Glomerular visceral epithelial cell (primary cell): ENCODE results near the gene GPR151.
"Not testable (repeated sequence)": the region's sequence is repeated elsewhere in the genome, so short reads cannot be mapped to it uniquely, and the experiment has no call there.

ENCODE experiments used
- DNase-seq: peaks from one replicate; pipeline ENCODE4 v3.0.0-alpha.2; 2016; ENCODE audit errors: extremely low spot score

GPR151 gene

DNA sequence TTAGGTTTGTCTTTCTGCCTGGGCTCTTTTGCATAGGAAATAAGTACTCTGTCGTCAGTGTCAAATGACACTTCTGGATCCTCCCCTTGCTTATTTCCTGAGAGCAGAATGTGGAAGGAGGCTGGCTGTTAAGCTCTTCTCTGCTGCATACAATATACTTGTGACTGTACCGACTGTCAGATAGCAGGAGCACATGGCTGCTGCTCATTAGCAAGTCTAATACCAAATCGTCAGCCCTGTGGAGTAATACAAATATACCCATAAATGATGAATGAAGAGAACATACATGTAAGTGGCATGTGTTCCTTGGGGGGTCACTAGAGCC lies at the start of gene GPR151:
Gene GPR151, minus strand, starts transcription at position 40 of the 325 bp plus-strand sequence. CDS start 77 bp downstream, outside the sequence.
- DNase-seq = no peak

DNA sequence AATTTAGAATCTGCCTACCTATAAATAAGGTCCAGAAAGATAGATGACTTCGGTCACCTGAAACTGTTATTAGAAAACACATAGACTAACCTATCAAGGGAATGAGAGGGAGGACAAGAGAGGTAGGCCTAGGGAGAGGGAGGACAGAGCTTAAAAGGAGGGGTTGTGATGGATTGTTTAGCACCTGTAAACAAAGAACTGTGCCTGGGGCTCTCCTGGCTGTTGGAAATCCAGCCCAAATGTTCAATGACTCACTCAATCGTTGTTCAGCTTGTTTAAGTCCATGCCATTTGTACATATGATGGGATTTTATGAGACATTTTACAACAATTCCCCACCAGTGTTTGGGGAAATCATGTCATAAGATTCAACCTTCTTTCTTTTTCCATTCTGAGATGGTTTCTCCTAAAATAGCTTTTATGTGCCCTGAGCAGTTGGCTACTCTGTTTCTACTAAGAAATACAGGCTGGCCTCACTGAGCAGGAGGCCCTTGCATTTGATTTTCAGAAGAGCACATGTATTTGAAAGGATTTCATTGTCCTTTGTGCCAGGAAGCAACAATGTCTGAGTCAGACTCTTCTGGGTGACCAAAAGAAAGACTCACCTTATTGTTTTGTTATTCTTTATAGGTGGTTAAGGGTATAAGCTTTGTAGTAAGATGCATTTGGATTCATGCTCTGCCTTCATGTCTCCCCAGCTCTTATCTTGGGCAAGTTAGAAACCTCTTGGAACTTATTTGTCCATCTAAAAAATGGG lies 48.2 kb upstream of the GPR151 start:
- no peak for DNase-seq

DNA sequence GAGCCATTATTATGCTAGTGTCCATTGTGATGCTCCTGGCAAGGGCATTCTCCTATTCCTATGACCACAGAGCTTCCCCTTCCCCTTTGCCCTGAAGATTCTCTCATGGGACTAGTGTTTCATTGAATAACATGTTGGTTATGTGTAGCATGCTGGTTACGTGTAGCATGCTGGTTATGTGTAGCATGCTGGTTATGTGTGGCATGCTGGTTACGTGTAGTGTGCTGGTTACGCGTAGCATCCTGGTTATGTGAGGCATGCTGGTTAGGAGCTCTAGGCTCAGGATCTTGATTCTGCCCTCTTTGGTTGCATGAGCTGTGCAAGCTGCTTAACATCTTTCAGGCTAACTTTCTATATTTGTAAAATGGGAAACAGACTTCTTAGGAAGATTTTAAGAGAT lies 46.5 kb upstream of the GPR151 start:
- no peak for DNase-seq

DNA sequence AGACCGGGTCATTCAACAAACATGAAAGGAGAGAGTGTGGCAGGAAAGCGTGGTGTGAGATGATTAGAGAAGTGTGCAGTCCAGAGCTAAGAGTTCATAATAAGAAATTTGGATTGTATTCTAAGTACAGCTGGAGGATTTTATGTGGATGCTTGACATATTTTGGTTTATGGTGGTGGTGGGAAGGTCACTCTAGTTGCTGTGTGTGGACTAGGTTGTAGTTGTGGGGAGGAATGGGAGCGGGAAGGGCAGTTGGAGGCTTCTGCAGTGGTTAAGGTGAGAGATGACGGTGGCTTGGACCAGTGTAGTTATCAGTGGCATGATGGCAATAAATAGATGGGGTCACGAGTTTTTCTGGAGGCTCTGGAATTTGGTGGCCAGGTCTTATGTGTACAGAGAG lies 45.7 kb upstream of the GPR151 start:
- no peak for DNase-seq

DNA sequence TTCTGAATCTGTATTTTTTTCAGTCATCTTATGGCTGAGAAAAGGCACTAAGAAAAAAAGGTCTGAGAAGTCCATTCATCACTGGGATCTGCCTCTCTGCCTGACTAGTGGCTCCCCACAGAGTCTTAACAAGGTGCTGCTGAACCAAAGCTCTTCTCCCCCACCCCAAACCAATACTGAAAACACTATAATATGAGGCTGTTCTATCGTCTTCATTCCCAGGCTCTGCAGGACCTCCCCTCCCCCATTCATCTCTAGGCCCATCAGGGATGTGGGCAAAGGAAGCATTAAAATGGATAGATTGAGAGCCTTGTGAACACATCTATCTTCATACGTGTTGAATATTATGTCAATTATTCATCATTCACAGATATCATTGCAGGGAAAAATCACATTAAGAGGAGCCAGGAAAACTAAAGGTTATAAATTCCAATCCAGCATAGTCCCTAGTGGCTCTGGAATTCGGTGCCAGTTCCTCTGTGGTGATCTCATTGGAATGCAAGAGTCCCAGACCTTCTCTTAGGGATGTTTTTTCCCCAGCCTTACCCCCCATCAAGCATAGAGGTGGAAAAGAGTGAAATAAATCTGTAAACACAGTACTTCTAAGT lies 44.3 kb upstream of the GPR151 start:
- peak; percentile 75 for DNase-seq

DNA sequence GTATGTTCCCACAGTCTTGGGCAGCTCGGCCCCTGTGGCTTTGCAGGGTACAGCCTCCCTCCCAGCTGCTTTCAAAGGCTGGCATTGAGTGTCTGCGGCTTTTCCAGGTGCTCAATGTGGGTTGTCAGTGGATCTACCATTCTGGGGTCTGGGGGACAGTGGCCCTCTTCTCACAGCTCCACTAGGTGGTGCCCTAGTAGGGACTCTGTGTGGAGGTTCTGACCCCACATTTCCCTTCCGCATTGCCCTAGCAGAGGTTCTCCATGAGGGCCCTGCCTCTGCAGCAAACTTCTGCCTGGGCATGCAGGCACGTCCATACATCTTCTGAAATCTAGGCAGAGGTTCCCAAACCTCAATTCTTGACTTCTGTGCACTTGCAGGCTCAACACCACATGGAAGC lies 40.9 kb upstream of the GPR151 start:
- DNase-seq = not testable (repeated sequence)

DNA sequence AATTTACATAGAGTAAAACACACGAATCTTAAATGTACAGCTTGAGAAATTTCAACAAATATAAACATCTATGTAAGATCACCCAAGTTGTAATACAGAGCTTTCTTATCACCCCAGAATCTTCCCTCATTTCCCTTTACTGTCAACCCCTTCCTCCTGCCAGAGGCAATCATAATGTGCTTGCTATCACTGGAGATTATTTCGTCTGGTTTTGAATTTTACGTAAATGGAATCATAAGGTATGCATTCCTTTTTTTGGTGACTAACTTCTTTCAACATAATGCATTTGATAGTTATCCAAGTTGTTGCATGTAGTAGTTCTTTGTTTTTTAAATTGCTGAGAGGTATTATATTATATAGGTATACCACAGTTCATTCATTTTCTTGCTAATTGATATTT lies 37.5 kb upstream of the GPR151 start:
- no peak for DNase-seq

DNA sequence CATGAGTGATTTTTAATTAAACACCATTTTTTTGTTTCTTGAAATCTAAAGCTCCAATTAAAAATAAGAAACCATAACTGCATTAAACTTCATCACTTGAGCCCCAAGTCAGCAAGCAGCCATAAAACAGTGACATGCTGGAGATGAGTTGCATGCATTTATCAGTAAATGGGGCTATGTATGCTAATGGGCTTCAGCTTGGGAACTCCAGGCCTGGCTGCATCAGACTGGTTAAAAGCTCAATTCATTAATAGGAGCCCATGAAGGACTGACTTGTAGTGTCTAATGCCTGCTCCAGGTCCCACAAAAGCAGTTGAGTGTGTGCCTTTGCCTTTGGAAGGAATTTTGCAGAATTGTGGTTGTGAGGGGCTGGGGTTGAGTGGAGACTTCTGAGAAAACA lies 33.6 kb upstream of the GPR151 start:
- no peak for DNase-seq

DNA sequence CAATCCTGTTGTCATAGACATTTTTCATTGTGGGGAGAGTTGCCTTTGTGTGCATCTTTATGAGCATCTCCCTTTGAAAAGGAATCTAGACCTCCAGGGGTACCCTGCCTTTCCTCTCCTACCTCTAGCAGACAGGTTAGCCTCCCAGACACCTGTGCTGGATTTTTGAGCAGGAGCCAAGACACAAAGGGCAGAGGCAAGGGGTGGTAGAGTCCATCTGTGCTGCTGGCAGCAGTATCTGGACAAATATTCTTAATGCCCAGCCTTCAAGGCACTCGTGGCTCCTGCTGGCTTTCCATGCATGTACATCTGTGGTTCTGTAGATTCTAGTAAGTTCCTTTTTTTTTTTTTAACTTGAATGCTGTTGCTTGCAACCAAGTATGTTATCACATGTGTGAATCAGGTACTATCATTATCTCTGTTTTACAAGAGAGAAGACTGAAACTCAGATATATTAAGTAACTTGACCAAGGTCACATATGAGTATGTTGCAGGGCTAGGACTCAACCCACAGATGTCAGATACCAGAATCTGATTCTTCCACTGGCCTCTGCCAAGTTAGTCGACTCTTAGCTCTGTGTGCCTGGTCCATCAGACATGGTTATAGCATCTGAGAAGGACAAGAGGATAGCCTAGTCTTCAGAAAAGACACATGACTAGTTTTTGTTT lies 32.9 kb upstream of the GPR151 start:
- DNase-seq = no peak

DNA sequence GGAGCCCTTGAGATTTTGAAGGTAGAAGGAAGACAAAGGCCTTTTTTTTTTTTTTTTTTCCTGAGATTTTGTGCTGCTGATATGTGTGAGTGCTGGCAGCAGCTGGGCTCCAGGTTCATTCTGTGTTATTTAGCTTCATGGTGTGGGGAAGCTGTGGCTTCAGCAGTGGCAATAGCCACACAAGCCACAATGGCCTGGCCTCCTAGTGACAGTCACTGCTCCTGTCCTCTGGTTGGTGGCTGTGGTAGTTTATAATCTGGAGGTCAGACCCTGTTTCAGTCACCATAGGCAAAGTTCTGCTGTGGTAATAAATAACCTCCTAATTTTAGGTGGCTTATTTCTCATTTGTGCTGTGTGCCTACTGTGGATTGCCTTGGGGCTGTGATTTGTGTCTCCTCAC lies 28.2 kb upstream of the GPR151 start:
- no peak for DNase-seq

DNA sequence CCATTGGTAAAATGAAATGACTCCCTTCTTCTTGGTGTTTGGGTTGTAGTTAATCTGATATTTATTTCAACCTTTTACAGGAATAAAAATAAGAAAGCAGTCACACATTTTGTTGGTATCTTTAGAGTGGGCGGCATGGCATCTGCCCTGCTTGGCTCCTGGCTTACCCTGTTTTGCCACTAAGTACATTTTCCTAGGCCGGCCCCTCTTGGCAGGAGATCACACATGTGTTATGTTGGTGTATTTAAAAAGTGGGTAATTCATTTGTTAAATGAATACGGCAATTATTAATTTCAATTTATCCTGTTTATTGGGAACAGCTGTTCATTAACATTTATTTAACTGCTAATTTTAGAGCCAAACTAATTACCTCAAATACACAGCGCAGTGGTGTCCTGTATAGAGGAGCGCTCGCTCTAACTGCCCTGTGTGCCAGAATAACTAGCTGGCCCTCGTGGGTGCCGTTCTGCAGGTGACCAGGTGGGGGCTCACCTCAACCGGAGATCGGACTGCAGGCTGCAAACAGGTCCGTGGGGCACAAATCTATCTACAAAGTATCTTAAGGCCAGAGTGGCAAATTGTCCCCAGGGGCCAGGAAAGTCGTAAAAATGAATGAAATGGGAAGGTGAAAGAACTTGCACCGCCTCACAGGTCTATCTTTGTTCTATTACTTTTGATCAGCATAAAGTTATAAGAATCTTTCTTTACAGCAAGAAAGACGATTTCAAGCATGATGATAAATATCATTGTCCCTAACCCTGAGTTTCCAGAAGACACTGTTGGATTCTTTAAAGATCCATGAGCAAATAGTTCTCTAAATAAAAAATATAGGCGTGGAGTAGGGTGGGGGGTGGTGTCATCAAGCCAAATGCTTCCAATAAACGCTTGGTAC lies 26.2 kb upstream of the GPR151 start:
- DNase-seq = peak; percentile 70

DNA sequence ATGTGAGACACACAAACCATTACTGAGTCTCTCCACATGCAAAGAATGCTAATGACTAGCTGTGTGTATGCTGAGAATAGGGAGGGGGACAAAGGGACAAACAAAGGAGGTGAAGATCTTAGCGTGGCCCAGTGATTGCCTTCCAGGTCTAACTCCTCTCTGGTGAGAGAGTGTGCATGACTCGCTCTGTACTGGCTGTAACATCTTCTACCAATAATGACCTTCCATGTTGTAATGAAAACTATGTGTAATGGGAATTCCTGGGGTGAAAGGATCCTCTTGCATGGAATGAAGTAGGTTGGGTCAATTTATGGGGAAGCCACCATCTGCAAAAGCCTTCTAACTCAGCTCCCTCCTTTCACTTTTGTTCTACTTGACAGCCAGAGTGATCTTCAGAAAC lies 24.4 kb upstream of the GPR151 start:
- DNase-seq = no peak

DNA sequence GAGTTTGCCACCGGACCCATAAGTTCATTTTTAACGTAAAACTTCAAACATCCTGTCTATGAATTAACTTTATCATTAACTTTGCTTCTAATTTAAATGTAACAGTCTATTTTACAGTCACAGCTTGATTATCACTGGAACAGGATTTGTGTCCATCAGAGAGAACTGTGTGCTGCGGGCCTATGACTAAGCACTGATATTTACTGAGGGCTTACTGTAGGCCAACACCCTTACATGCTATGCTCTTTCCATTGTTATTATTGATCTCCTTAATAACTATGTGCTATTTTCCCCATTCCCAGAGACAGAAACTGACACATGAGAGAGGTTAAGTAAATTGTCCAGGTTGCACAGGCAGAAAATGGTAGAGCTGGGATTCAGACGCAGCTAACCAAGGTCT lies 24.0 kb upstream of the GPR151 start:
- DNase-seq = no peak

DNA sequence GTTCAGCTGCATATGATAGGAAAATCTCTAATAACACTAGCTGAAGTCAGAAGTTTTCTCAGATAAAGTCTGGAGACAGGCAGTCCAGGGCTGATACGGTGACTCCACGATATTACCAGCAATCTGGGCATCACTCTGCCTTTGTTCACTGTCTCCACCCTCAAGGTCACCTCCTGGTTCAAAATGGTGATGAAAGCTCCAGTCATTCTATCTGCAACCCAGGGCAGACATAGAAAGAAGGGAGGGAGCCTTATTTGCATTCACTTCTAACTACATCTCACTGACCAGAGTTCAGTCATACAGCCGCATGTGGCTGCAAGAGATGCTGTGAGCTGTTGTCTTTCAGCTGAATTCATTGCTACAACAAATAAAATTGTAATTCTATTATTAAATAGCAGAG lies 22.4 kb upstream of the GPR151 start:
- no peak for DNase-seq

DNA sequence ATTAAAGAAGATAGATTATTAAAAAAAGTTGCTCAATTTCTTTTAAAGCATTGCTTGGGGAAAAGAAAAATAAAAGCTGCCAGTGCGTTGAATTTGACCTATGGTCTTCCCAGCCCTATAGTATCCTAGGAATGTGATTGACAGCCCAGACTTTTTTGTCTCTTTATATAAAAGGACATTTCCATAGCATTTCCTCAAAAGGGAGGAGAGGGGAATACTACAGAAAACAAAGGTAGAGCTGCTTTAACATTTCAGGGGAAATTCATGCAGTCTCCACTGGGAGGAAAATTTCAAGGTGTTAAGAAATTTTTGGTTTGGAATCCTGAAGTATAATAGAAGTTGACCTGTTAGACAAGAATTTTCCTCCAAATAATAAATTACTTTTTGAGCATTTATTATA lies 17.9 kb upstream of the GPR151 start:
- no peak for DNase-seq

DNA sequence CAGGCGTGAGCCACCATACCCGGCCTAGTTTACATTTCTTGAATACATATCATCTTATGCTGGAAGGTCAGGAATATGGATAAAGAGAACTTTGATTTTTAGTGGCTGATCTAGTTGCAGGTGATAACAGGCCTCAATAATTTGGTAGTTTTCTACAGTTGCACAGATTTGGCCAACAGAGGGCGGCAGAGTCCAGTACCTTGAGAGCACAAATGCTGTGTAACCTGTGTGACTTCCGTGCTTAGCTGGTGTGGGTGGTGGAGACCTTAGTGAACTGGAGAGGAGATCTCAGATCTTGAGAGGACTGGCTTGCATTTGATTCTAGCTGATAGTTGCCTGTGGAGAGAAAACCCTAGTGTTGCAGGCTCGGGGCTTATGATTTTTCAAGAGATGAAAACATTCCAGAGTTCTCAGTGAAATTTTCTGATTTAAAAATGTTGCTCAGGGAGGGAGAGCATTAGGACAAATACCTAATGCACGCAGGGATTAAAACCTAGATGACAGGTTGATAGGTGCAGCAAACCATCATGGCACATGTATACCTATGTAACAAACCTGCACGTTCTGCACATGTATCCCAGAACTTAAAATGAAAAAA lies 17.4 kb upstream of the GPR151 start:
- peak; percentile 74 for DNase-seq

DNA sequence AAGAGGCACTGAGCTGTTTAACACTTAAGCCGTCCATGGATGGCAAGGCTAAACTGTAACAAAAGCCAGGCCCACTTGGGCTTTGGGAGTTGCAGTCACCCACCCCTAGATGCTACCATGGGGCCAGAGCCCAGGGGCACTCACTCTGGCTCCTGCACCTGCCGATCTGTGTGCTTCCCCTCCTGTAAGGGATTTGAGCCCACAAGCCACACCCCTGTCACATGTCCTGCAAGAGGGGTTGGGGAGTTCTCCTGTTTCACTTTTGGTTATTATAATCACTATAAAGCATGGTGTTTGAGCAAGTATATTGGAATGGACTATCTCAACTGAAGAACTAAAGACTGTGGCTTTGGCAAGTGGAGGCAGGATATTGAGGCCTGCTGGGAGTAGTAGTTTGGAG lies 14.0 kb upstream of the GPR151 start:
- no peak for DNase-seq

DNA sequence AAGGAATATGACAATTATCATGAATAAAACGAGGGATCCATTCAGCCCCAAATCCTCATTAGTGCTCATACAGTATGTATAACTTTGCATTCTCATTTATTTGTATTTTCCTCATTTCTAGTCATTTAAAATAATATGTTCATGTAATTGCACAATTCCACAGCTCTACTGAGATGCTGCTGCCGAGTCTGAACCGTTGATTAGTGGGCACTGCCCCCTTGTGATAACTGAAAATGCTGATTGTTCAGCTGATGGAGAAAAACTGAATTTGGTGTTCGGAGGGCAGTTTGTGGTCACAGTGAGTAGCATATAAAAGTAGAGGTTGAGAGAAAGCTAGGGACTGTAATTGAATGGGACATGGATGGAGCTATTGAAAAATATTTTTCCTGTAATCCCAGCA lies 12.2 kb upstream of the GPR151 start:
- DNase-seq = no peak

DNA sequence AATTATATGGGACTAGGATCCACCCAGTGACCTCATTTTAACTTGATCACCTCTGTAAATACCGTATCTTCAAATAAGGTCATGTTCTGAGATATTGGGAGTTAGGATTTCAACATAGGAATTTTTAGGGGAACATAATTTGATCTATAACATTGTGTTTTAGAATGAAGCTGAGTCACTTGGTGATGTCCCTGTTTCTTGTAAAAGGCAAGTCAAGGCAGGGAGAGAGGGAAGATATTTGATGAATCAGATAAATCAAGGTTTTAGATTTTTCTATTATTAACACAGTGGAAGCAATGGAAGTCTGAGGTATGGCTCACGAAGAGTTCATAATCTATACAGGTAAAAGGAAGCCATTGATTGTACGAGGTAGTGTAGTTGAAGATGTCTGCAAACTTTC lies 11.8 kb upstream of the GPR151 start:
- DNase-seq = no peak

DNA sequence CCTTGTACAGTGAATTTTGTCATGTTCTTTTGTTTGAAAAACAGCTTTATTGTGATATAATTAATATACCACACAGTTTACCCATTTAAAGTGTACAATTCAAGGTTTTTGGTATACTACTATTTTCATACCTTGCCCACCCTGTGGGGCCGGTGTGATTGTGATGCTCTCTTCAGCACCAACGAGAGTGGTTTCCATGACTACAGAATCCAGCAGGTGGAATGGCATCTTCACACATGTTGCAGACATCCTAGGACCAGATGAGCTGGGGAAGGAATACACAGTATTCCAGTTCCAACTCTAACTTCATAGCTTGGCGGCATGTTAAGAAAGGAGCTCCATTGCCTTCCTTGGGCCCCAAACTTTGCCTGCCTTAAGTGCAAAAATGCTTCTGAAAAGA lies 7.7 kb upstream of the GPR151 start:
- no peak for DNase-seq

DNA sequence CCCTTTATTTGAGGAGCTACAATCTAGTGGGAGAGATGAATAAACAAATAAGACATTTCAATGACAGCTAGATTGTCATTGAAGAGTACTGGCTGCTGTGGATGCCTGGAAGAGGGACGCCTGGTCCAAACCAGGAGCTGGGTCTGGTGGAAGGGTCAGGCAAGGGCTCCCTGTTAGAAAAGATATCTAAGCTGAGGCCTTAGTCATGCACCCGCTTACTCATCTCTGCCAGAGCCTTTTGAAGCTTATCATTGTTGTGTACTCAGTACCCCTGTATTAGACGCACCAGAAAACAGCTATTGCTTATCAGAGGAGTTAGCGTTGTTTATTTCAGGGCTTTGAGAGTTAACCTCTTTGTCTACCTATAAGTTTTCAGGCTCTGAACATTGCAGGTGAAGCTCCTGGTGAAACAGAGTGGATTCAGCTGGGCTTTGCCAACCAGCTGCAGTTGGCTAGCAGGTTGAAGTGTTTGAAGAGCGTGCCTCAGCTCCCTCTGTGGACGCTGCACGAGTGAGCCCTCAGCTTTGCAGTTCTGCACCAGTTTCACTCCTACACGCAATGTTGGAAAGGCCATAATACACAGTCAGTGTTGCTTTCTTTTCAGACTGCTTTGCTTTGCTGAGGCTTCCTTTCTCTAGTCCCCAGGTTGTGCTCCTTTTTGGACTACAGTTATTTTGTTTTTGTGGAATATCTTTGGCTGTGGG lies 5.6 kb upstream of the GPR151 start:
- DNase-seq = no peak
